Endothelial cell of umbilical vein (primary cell): ENCODE results near the gene PSMD5. TPM values are rescaled to one million over a fixed set of nuclear protein-coding genes. Genes with fewer than 3 reads are reported as not detected.

Source experiments
- BruUV-seq: library from RNA; stranded (reverse); fragments of 400-500 nt; replicated peaks from 2 replicates; lab custom pipeline; 2021; lab: Mats Ljungman, UMichigan
- CTCF ChIA-PET: fragments of 300-600, 350-600 bp; sonication (Branson Sonifier 250); formaldehyde crosslinking; loops from one replicate; lab custom pipeline; 2021; ENCODE audit warnings: antibody characterized with exemption, inconsistent platforms; lab: Charles Lee
- POLR2A ChIA-PET: fragments of 300-600, 350-600 bp; sonication (Branson Sonifier 250); formaldehyde crosslinking; loops from one replicate; lab custom pipeline; 2021; ENCODE audit warnings: antibody characterized with exemption, inconsistent platforms; lab: Charles Lee
- DNase-seq: peaks from one replicate; pipeline ENCODE4 v3.0.0-alpha.2; 2011; ENCODE audit warnings: low read depth, low spot score
- FAIRE-seq: peaks from 2 replicates; lab custom pipeline; 2011; peaks lifted over from hg19 to GRCh38; lab: Jason Lieb, UNC
- H2AFZ ChIP-seq: 2 replicates; pipeline ENCODE4 v1.6.0; 2012; ENCODE audit warnings: low read depth, low read length, control low read depth, inconsistent platforms
- H3K27ac ChIP-seq: 2 replicates; pipeline ENCODE4 v1.5.1; 2011; ENCODE audit warnings: low read depth, mild to moderate bottlenecking, control low read depth, low read length, moderate library complexity; ENCODE audit not compliant: insufficient read depth
- H3K27me3 ChIP-seq, 2 experiments: 2 replicates each; pipeline versions ENCODE4 v1.6.0 to v1.6.1; 2011; ENCODE audit warnings: low read length in 2 of 2, mixed read lengths in 1 of 2; ENCODE audit not compliant: control insufficient read depth in 2 of 2, insufficient read depth in 2 of 2
- H3K36me3 ChIP-seq, 2 experiments: 2 replicates in 1 of 2; 3 replicates in 1 of 2; pipeline ENCODE4 v1.5.1; 2011; ENCODE audit warnings: low read length in 2 of 2, mild to moderate bottlenecking in 1 of 2, moderate library complexity in 1 of 2; ENCODE audit not compliant: control insufficient read depth in 2 of 2, insufficient read depth in 2 of 2; ENCODE audit errors: extremely low read depth in 1 of 2
- H3K4me1 ChIP-seq: 3 replicates; pipeline ENCODE4 v1.5.1; 2011; ENCODE audit warnings: mild to moderate bottlenecking, low read length; ENCODE audit not compliant: control insufficient read depth, insufficient read depth; ENCODE audit errors: extremely low read depth
- H3K4me2 ChIP-seq: 2 replicates; pipeline ENCODE4 v1.6.1; 2011; ENCODE audit warnings: low read length, control low read depth, mixed read lengths; ENCODE audit not compliant: insufficient read depth
- H3K4me3 ChIP-seq, 3 experiments: fragments of 200-600 bp in 1 of 3; sonication (generic), shearing (Covaris generic) in 1 of 3; replicated peaks in 1 of 3; 2 replicates each; pipeline ENCODE4 v1.5.1; 2011 to 2016; ENCODE audit warnings: control low read depth in 3 of 3, low read length in 3 of 3, mild to moderate bottlenecking in 2 of 3, inconsistent platforms in 1 of 3, low read depth in 1 of 3, moderate library complexity in 1 of 3; ENCODE audit not compliant: insufficient read depth in 1 of 3
- H3K79me2 ChIP-seq: 2 replicates; pipeline ENCODE4 v1.6.0; 2012; ENCODE audit warnings: low read length, inconsistent platforms; ENCODE audit not compliant: control insufficient read depth, insufficient read depth
- H3K9ac ChIP-seq: replicated peaks from 2 replicates; pipeline ENCODE3; 2011; ENCODE audit warnings: low read length, control low read depth; ENCODE audit not compliant: insufficient read depth; ENCODE audit errors: extremely low read depth
- H3K9me1 ChIP-seq: replicated peaks from 3 replicates; pipeline ENCODE4 v1.6.0; 2011; ENCODE audit warnings: mild to moderate bottlenecking, low read length; ENCODE audit not compliant: control insufficient read depth, insufficient read depth; ENCODE audit errors: extremely low read depth
- H3K9me3 ChIP-seq: replicated peaks from 2 replicates; pipeline ENCODE4 v1.5.1; 2012; ENCODE audit warnings: low read length, inconsistent platforms; ENCODE audit not compliant: control insufficient read depth, insufficient read depth
- H4K20me1 ChIP-seq: replicated peaks from 2 replicates; pipeline ENCODE3; 2011; ENCODE audit warnings: mild to moderate bottlenecking, low read length; ENCODE audit not compliant: control insufficient read depth, insufficient read depth; ENCODE audit errors: extremely low read depth
- CTCF ChIP-seq, 2 donors: IDR thresholded peaks; 1 replicate in 1 of 2; 2 replicates in 1 of 2; pipeline ENCODE4 v1.5.1; 2011; ENCODE audit warnings: low read length in 2 of 2, mild to moderate bottlenecking in 2 of 2, moderate library complexity in 2 of 2, control low read depth in 1 of 2, inconsistent platforms in 1 of 2, low read depth in 1 of 2; ENCODE audit not compliant: insufficient read depth in 1 of 2; ENCODE audit errors: extremely low read depth in 1 of 2
- EZH2 ChIP-seq: IDR thresholded peaks from 2 replicates; pipeline ENCODE4 v1.6.1; 2012; ENCODE audit warnings: borderline replicate concordance, low read depth, mild to moderate bottlenecking, moderate library complexity, low read length, inconsistent platforms; ENCODE audit not compliant: severe bottlenecking
- MAX ChIP-seq: IDR thresholded peaks from 2 replicates; pipeline ENCODE4 v1.6.1; 2011; ENCODE audit not compliant: insufficient read depth, insufficient read length
- MYC ChIP-seq: IDR thresholded peaks from one replicate; pipeline ENCODE4 v1.6.1; 2011; ENCODE audit warnings: mild to moderate bottlenecking, low read depth, low read length
- dilution Hi-C: fragments of 300-500 bp; cut with MboI; formaldehyde crosslinking; loops from one replicate; pipeline ENCODE4 v1.15.0; 2019; ENCODE audit warnings: low sequenced_read_pairs; ENCODE audit not compliant: extremely low pct_ligation_motif_present
- intact Hi-C: fragments of 100-400 bp; cut with micrococcal nuclease; formaldehyde crosslinking; loops from one replicate; pipeline ENCODE4 v1.10.0; 2022
- polyA plus RNA-seq, 4 experiments: library from polyadenylated mRNA; depleted of rRNA in 3 of 4; stranded (reverse) in 3 of 4; unstranded in 1 of 4; fragments of >200 nt; gene quantifications; 2 replicates each; pipeline versions ENCODE4 v1.2.1 to v1.2.3, GENCODE V29; 2011 to 2012; ENCODE audit warnings: missing spikeins in 1 of 4
- total RNA-seq: library from RNA; stranded (reverse); gene quantifications from 2 replicates; pipeline ENCODE4 v1.2.3, GENCODE V29; 2021

The PSMD5 gene
- total and polyA plus RNA-seq, 2 donors (not counting 3 experiments of a cell fraction or from before 2014, with no cell fraction given): 20.4 to 70.2 TPM

GRCh38 chr9:120768886-120769285 lies 73.8 kb downstream of the PSMD5 start:
- H3K4me3 ChIP-seq: no peak overlapping the region
- DNase-seq (no peak), FAIRE-seq (no peak)
- BruUV-seq: no TSS peak
- dilution Hi-C loops (no loop called here), intact Hi-C loops (no loop called here)
- TF ChIP-seq EZH2: no peak
- no peak for TF ChIP-seq MYC
- TF ChIP-seq CTCF (IDR thresholded peaks at IDR 0.05; ENCODE audit: extremely low read depth in 1 of 2, insufficient read depth in 1 of 2, low read depth in 1 of 2, low read length in 2 of 2): no peak
- no peak for TF ChIP-seq MAX
- H3K79me2 ChIP-seq: peaks cover 2% of the 10 kb centered on the region
- CTCF ChIA-PET: interaction anchor here (0.6 kb wide), 1 partner anchor 12 kb away, joined by 3 read pairs; no protein-coding TSS in a partner anchor
- no peak overlapping the region for H3K27ac ChIP-seq
- no peaks in the 10 kb centered on the region for H3K9me1 ChIP-seq
- H4K20me1 ChIP-seq: peaks cover 3% of the 10 kb centered on the region
- no peaks in the 10 kb centered on the region for H3K27me3 ChIP-seq
- no peak overlapping the region for H2AFZ ChIP-seq
- no peaks in the 10 kb centered on the region for H3K4me1 ChIP-seq
- POLR2A ChIA-PET: no interaction called here
- no peak overlapping the region for H3K9ac ChIP-seq
- H3K4me2 ChIP-seq: no peak overlapping the region
- H3K9me3 ChIP-seq: no peaks in the 10 kb centered on the region
- peaks cover 11 to 17% of the 10 kb centered on the region in 2 experiments for H3K36me3 ChIP-seq

GRCh38 chr9:120768247-120768646 lies 74.5 kb downstream of the PSMD5 start:
- BruUV-seq: no TSS peak
- Histone ChIP-seq H3K27ac (no peak overlapping the region), H3K36me3 (peaks cover 12 to 21% of the 10 kb centered on the region in 2 experiments), H3K4me3 (no peak overlapping the region), H3K79me2 (peaks cover 2% of the 10 kb centered on the region), H3K9me1 (no peaks in the 10 kb centered on the region), H2AFZ (no peak overlapping the region), H3K4me1 (no peaks in the 10 kb centered on the region), H3K9ac (no peak overlapping the region), H3K27me3 (no peaks in the 10 kb centered on the region), H4K20me1 (peaks cover 3% of the 10 kb centered on the region), H3K4me2 (no peak overlapping the region), H3K9me3 (no peaks in the 10 kb centered on the region)
- dilution Hi-C loops (no loop called here), intact Hi-C loops (no loop called here)
- CTCF ChIA-PET: interaction anchor here (1.1 to 1.2 kb wide), 2 partner anchors 12 to 148 kb away, joined by 4 to 7 read pairs; no protein-coding TSS in a partner anchor
- no peak for FAIRE-seq
- POLR2A ChIA-PET: no interaction called here
- TF ChIP-seq CTCF (IDR thresholded peaks at IDR 0.05; ENCODE audit: extremely low read depth in 1 of 2, insufficient read depth in 1 of 2, low read depth in 1 of 2, low read length in 2 of 2): no peak
- DNase-seq: no peak
